ENCODE measurements around the gene RTL1. TPM values are rescaled to one million over a fixed set of nuclear protein-coding genes. Genes with fewer than 3 reads are reported as not detected.

Gene RTL1
- total and polyA plus RNA-seq, 2 of the 8 experiments (the other 6 are each of a cell fraction or from before 2014, with no cell fraction given): not detected

GRCh38 chr14:100892496-100893227 is 10.9 kb downstream of the RTL1 start:
- Histone ChIP-seq H3K23ac (ENCODE audit: insufficient read length) (no peak overlapping the region), H3K18ac (ENCODE audit: extremely low read depth, low read length) (no peak overlapping the region), H2BK20ac (ENCODE audit: low read length) (no peak overlapping the region), H2BK120ac (replicated peaks; ENCODE audit: low read depth, low read length) (no peak overlapping the region), H3K56ac (replicated peaks; ENCODE audit: insufficient read length, low read depth, low read length) (no peak overlapping the region), H3K79me2 (ENCODE audit: control insufficient read depth in 1 of 2, insufficient read depth in 2 of 2, low read length in 2 of 2) (no peaks in the 10 kb centered on the region), H3K9me3 (ENCODE audit: insufficient read depth in 2 of 2, low read depth in 1 of 2, low read length in 1 of 2) (no peaks in the 10 kb centered on the region), H2BK5ac (ENCODE audit: low read depth, low read length) (no peak overlapping the region), H4K8ac (ENCODE audit: extremely low read depth, insufficient read depth, low read length) (no peak overlapping the region), H3K23me2 (ENCODE audit: low read depth, low read length) (no peaks in the 10 kb centered on the region), H2AFZ (ENCODE audit: low read length) (no peak overlapping the region), H2BK15ac (ENCODE audit: low read length) (no peak overlapping the region), H3K27ac (ENCODE audit: low read depth, low read length) (no peak overlapping the region), H3K9ac (replicated peaks in 1 of 4; ENCODE audit: extremely low read depth in 1 of 4, low read depth in 3 of 4, low read length in 3 of 4) (no peak overlapping the region), H3K14ac (ENCODE audit: insufficient read length) (no peak overlapping the region), H3K4ac (replicated peaks; ENCODE audit: insufficient read length, low read depth, low read length) (no peak overlapping the region), H3K4me1 (replicated peaks in 1 of 4; ENCODE audit: control insufficient read depth in 3 of 4, insufficient read depth in 4 of 4, low read length in 3 of 4) (no peaks in the 10 kb centered on the region; a peak in 2 of 7 replicates), H3K79me1 (ENCODE audit: low read depth, low read length) (no peaks in the 10 kb centered on the region), H3K4me2 (ENCODE audit: insufficient read depth in 1 of 2, low read depth in 2 of 2, low read length in 2 of 2) (no peak overlapping the region), H3K36me3 (ENCODE audit: control insufficient read depth in 2 of 4, insufficient read depth in 4 of 4, low read length in 3 of 4) (no peaks in the 10 kb centered on the region), H4K5ac (ENCODE audit: insufficient read length, low read depth, low read length) (no peak overlapping the region), H3K4me3 (ENCODE audit: extremely low read depth in 1 of 4, insufficient read depth in 2 of 4, low read depth in 3 of 4, low read length in 4 of 4) (no peak overlapping the region), H2BK12ac (ENCODE audit: low read depth, low read length) (no peak overlapping the region), H4K20me1 (replicated peaks in 1 of 2; ENCODE audit: control insufficient read depth in 1 of 2, insufficient read depth in 2 of 2, low read length in 2 of 2) (no peaks in the 10 kb centered on the region), H3K27me3 (replicated peaks in 1 of 4; ENCODE audit: control insufficient read depth in 3 of 4, extremely low read depth in 1 of 4, insufficient read depth in 3 of 4, low read length in 3 of 4) (no peaks in the 10 kb centered on the region), H4K91ac (replicated peaks; ENCODE audit: insufficient read length, low read length) (no peak overlapping the region), H2AK5ac (ENCODE audit: low read depth, low read length) (no peak overlapping the region)
- ChIA-PET POLR2A (ENCODE audit: partially characterized antibody) (no interaction called here), CTCF (ENCODE audit: partially characterized antibody) (interaction anchor here (1.1 to 2.1 kb wide), 4 partner anchors 8 to 191 kb away, joined by 3 to 6 read pairs (median 4); no protein-coding TSS in a partner anchor)
- FAIRE-seq (no peak), DNase-seq (ENCODE audit: low read depth in 1 of 2, low spot score in 2 of 2) (no peak)
- 88% methylated on average over 17 of the region's 17 CpGs; no CpG with 5 or more reads in 1 of the 2 experiments for WGBS, 2 experiments (ENCODE audit: extremely low coverage in 1 of 2, insufficient coverage in 1 of 2, insufficient read length in 1 of 2, insufficient replicate concordance in 2 of 2, low coverage in 1 of 2, low lambda C conversion rate in 2 of 2, missing lambda C conversion rate in 1 of 2)
- TF ChIP-seq FOSL1 (IDR thresholded peaks at IDR 0.05; ENCODE audit: insufficient read depth, low read depth, low read length) (no peak), SRF (IDR thresholded peaks at IDR 0.05; ENCODE audit: low read depth, low read length) (no peak)

All from H1 (cell line).